Smooth muscle cell (in vitro differentiated cells): ENCODE data around the gene PITX1. TPM values are rescaled to one million over a fixed set of nuclear protein-coding genes. Genes with fewer than 3 reads are reported as not detected.
"Not testable (repeated sequence)": the region's sequence is repeated elsewhere in the genome, so short reads cannot be mapped to it uniquely, and the experiment has no call there.

Experiments used
- DNase-seq: peaks from one replicate; lab custom pipeline; 2025; ENCODE audit not compliant: unreplicated experiment; lab: John Stamatoyannopoulos, UW
- H2AFZ ChIP-seq: fragments of 200-600 bp; sonication (generic); 2 replicates; pipeline ENCODE4 v1.6.0; 2016; ENCODE audit warnings: antibody characterized with exemption, low read depth, mild to moderate bottlenecking
- H3F3A ChIP-seq: fragments of 200-600 bp; sonication (generic); 2 replicates; pipeline ENCODE4 v1.6.0; 2017; ENCODE audit warnings: antibody characterized with exemption, low read depth
- H3K27ac ChIP-seq: fragments of 200-600 bp; sonication (generic); 2 replicates; pipeline ENCODE4 v1.5.1; 2016; ENCODE audit warnings: low read depth, mild to moderate bottlenecking
- H3K27me3 ChIP-seq: fragments of 200-600 bp; sonication (generic); 2 replicates; pipeline ENCODE4 v1.6.1; 2016; ENCODE audit warnings: low read depth, mild to moderate bottlenecking
- H3K36me3 ChIP-seq: fragments of 200-600 bp; sonication (generic); 2 replicates; pipeline ENCODE4 v1.5.1; 2016; ENCODE audit warnings: low read depth
- H3K4me1 ChIP-seq: fragments of 200-600 bp; sonication (generic); 2 replicates; pipeline ENCODE4 v1.5.1; 2016; ENCODE audit warnings: low read depth
- H3K4me2 ChIP-seq: fragments of 200-600 bp; sonication (generic); 2 replicates; pipeline ENCODE4 v1.6.0; 2016; ENCODE audit warnings: mild to moderate bottlenecking
- H3K4me3 ChIP-seq: fragments of 200-600 bp; sonication (generic); 2 replicates; pipeline ENCODE4 v1.5.1; 2016; ENCODE audit warnings: mild to moderate bottlenecking
- H3K79me2 ChIP-seq: fragments of 200-600 bp; sonication (generic); 2 replicates; pipeline ENCODE4 v1.6.0; 2016; ENCODE audit warnings: low read depth, mild to moderate bottlenecking
- H3K9ac ChIP-seq: fragments of 200-600 bp; sonication (generic); 2 replicates; pipeline ENCODE4 v1.6.0; 2016; ENCODE audit warnings: low read depth
- H3K9me3 ChIP-seq: fragments of 200-600 bp; sonication (generic); replicated peaks from 2 replicates; pipeline ENCODE4 v1.5.1; 2016; ENCODE audit warnings: low read depth
- H4K20me1 ChIP-seq: fragments of 200-600 bp; sonication (generic); 2 replicates; pipeline ENCODE4 v1.6.0; 2016; ENCODE audit warnings: low read depth
- WGBS: methylation state at CpG from one replicate; pipeline ENCODE4 v1.1.7; 2016; ENCODE audit warnings: low lambda C conversion rate; 5-methylcytosine and 5-hydroxymethylcytosine counted together
- polyA plus RNA-seq: library from polyadenylated mRNA; unstranded; fragments of >200 nt; fragmentation: Nextera tagmentation; extraction: Ambion mirVana; gene quantifications from 2 replicates; pipeline ENCODE4 v1.2.1, GENCODE V29; 2016
- total RNA-seq: library from RNA; depleted of rRNA; stranded (reverse); fragments of >200 nt; gene quantifications from 2 replicates; pipeline ENCODE4 v1.2.3, GENCODE V29; 2014
- TF ChIP-seq, protein P1 (sequence below): fragments of 200-600 bp; sonication (generic); IDR thresholded peaks from 2 replicates; pipeline ENCODE4 v1.5.1; 2017; ENCODE audit warnings: borderline replicate concordance, mild to moderate bottlenecking, antibody characterized with exemption; ENCODE audit not compliant: insufficient read depth, poor library complexity, severe bottlenecking

Gene PITX1
- total and polyA plus RNA-seq, 2 experiments from 2014 or later, result 161 to 473 TPM

- Histone ChIP-seq H3K9me3 (no peaks in the 10 kb centered on the region), H3K4me3 (no peak overlapping the region), H3K9ac (no peak overlapping the region), H3F3A (no peaks in the 10 kb centered on the region), H2AFZ (no peak overlapping the region), H3K79me2 (no peaks in the 10 kb centered on the region), H3K27me3 (no peaks in the 10 kb centered on the region), H3K27ac (no peak overlapping the region), H4K20me1 (no peaks in the 10 kb centered on the region), H3K4me2 (no peak overlapping the region), H3K4me1 (no peaks in the 10 kb centered on the region), H3K36me3 (no peaks in the 10 kb centered on the region)
- no peak for DNase-seq
- 80% methylated on average over 11 of the region's 11 CpGs for WGBS
- TF ChIP-seq, protein P1, sequence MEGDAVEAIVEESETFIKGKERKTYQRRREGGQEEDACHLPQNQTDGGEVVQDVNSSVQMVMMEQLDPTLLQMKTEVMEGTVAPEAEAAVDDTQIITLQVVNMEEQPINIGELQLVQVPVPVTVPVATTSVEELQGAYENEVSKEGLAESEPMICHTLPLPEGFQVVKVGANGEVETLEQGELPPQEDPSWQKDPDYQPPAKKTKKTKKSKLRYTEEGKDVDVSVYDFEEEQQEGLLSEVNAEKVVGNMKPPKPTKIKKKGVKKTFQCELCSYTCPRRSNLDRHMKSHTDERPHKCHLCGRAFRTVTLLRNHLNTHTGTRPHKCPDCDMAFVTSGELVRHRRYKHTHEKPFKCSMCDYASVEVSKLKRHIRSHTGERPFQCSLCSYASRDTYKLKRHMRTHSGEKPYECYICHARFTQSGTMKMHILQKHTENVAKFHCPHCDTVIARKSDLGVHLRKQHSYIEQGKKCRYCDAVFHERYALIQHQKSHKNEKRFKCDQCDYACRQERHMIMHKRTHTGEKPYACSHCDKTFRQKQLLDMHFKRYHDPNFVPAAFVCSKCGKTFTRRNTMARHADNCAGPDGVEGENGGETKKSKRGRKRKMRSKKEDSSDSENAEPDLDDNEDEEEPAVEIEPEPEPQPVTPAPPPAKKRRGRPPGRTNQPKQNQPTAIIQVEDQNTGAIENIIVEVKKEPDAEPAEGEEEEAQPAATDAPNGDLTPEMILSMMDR, result no peak
Measured at GRCh38 chr5:135007749-135008363, 26.2 kb downstream of the PITX1 start.

GRCh38 chr5:135007305-135007704, 26.7 kb downstream of the PITX1 start:
- H3K4me2 ChIP-seq, result no peak overlapping the region
- no peaks in the 10 kb centered on the region for H3F3A ChIP-seq
- H3K4me1 ChIP-seq, result no peaks in the 10 kb centered on the region
- no peaks in the 10 kb centered on the region for H3K79me2 ChIP-seq
- no peak overlapping the region for H2AFZ ChIP-seq
- H3K27ac ChIP-seq, result no peak overlapping the region
- H3K36me3 ChIP-seq, result no peaks in the 10 kb centered on the region
- no peaks in the 10 kb centered on the region for H3K27me3 ChIP-seq
- H3K4me3 ChIP-seq, result no peak overlapping the region
- no peak overlapping the region for H3K9ac ChIP-seq
- DNase-seq, result no peak
- WGBS, result 98% methylated on average over 9 of the region's 9 CpGs
- no peaks in the 10 kb centered on the region for H3K9me3 ChIP-seq
- TF ChIP-seq, protein P1, result no peak
- H4K20me1 ChIP-seq, result no peaks in the 10 kb centered on the region

DNA sequence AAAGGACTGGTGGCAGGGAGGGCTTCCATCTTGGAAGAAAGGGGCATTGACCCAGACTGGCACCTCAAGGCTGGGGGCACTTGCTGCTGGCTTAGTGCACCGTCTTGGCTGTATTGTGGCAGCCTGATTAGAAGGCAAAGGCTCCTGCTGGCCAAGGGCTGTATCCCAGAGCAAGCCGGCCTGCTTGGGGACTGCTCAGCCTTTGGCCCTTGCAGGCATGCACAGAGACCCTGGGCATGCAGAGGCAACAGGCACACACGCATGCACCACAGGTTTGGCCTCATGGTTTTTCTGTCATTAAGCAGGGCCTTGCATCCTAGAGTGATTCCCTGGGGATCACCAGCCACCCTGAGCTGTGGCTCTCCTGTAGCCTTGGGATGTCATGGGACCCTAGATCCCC, 29.0 kb downstream of the PITX1 start:
- H3K9ac ChIP-seq, result no peak overlapping the region
- no peak overlapping the region for H3K4me3 ChIP-seq
- H4K20me1 ChIP-seq, result no peaks in the 10 kb centered on the region
- H2AFZ ChIP-seq, result no peak overlapping the region
- no peaks in the 10 kb centered on the region for H3F3A ChIP-seq
- 98% methylated on average over 3 of the region's 3 CpGs for WGBS
- H3K9me3 ChIP-seq, result no peaks in the 10 kb centered on the region
- no peak overlapping the region for H3K27ac ChIP-seq
- TF ChIP-seq, protein P1, result no peak
- no peak overlapping the region for H3K4me2 ChIP-seq
- H3K36me3 ChIP-seq, result no peaks in the 10 kb centered on the region
- no peaks in the 10 kb centered on the region for H3K4me1 ChIP-seq
- H3K27me3 ChIP-seq, result no peaks in the 10 kb centered on the region
- no peaks in the 10 kb centered on the region for H3K79me2 ChIP-seq
- DNase-seq, result no peak

- no peak for DNase-seq
- Histone ChIP-seq H3K4me3 (no peak overlapping the region), H3K4me1 (no peaks in the 10 kb centered on the region), H3K27me3 (no peaks in the 10 kb centered on the region), H3K27ac (no peak overlapping the region), H3K36me3 (no peaks in the 10 kb centered on the region), H4K20me1 (no peaks in the 10 kb centered on the region), H3K4me2 (no peak overlapping the region), H3K9ac (no peak overlapping the region), H3F3A (no peaks in the 10 kb centered on the region), H3K9me3 (no peaks in the 10 kb centered on the region), H3K79me2 (no peaks in the 10 kb centered on the region), H2AFZ (no peak overlapping the region)
- TF ChIP-seq, protein P1, result no peak
- WGBS, result 90% methylated on average over 3 of the region's 3 CpGs
Measured at GRCh38 chr5:135004376-135004775, 29.7 kb downstream of the PITX1 start.

- not testable (repeated sequence) for H3K4me2 ChIP-seq, H3K79me2 ChIP-seq, H2AFZ ChIP-seq, H3K4me1 ChIP-seq, H3K4me3 ChIP-seq, H3F3A ChIP-seq, H3K9me3 ChIP-seq, DNase-seq, H3K9ac ChIP-seq, H3K27me3 ChIP-seq, H3K27ac ChIP-seq, H4K20me1 ChIP-seq, H3K36me3 ChIP-seq
- 96% methylated on average over 5 of the region's 5 CpGs for WGBS
Measured at GRCh38 chr5:134998068-134998467, 36.0 kb downstream of the PITX1 start.
